Fibroblast of lung (primary cell): ENCODE data around the gene ZNF638. TPM values are rescaled to one million over a fixed set of nuclear protein-coding genes. Genes with fewer than 3 reads are reported as not detected.

ENCODE experiments used
- DNase-seq, 2 donors: peaks; one replicate each; pipeline versions ENCODE4 v3.0.0 to v3.0.0-alpha.2; 2010; ENCODE audit warnings: low read depth in 2 of 2
- H2AFZ ChIP-seq: 2 replicates; pipeline ENCODE4 v1.5.1; 2012; ENCODE audit warnings: low read length, control low read depth, inconsistent platforms
- H3K27ac ChIP-seq: 2 replicates; pipeline ENCODE4 v1.5.1; 2011; ENCODE audit warnings: low read length, control low read depth; ENCODE audit not compliant: insufficient read depth
- H3K27me3 ChIP-seq: 2 replicates; pipeline ENCODE4 v1.5.1; 2011; ENCODE audit warnings: mild to moderate bottlenecking, low read length; ENCODE audit not compliant: control insufficient read depth, insufficient read depth
- H3K36me3 ChIP-seq: 2 replicates; pipeline ENCODE4 v1.5.1; 2011; ENCODE audit warnings: low read length; ENCODE audit not compliant: control insufficient read depth, insufficient read depth
- H3K4me1 ChIP-seq: 2 replicates; pipeline ENCODE4 v1.5.1; 2011; ENCODE audit warnings: low read length; ENCODE audit not compliant: control insufficient read depth, insufficient read depth; ENCODE audit errors: extremely low read depth
- H3K4me2 ChIP-seq: 2 replicates; pipeline ENCODE4 v1.5.1; 2011; ENCODE audit warnings: low read length, control low read depth; ENCODE audit not compliant: insufficient read depth; ENCODE audit errors: extremely low read depth
- H3K4me3 ChIP-seq, 4 experiments: fragments of 200-600 bp in 1 of 4; sonication (generic) in 1 of 4; replicated peaks in 1 of 4; 2 replicates each; pipeline ENCODE4 v1.5.1; 2011 to 2016; ENCODE audit warnings: low read length in 4 of 4, low read depth in 3 of 4, mild to moderate bottlenecking in 3 of 4, control low read depth in 2 of 4, inconsistent platforms in 1 of 4, mixed read lengths in 1 of 4; ENCODE audit not compliant: insufficient read depth in 1 of 4; ENCODE audit errors: control extremely low read depth in 1 of 4
- H3K79me2 ChIP-seq: 2 replicates; pipeline ENCODE4 v1.5.1; 2012; ENCODE audit warnings: mild to moderate bottlenecking, low read length, inconsistent platforms; ENCODE audit not compliant: control insufficient read depth, insufficient read depth
- H3K9ac ChIP-seq: 2 replicates; pipeline ENCODE4 v1.5.1; 2011; ENCODE audit warnings: mild to moderate bottlenecking, low read length, control low read depth; ENCODE audit not compliant: insufficient read depth
- H3K9me3 ChIP-seq: 2 replicates; pipeline ENCODE4 v1.5.1; 2012; ENCODE audit warnings: low read depth, low read length; ENCODE audit not compliant: control insufficient read depth, insufficient read depth
- H4K20me1 ChIP-seq: 2 replicates; pipeline ENCODE4 v1.5.1; 2011; ENCODE audit warnings: low read length; ENCODE audit not compliant: control insufficient read depth, insufficient read depth; ENCODE audit errors: extremely low read depth
- EZH2 ChIP-seq: IDR thresholded peaks from 2 replicates; pipeline ENCODE4 v1.5.1; 2012; ENCODE audit warnings: low read length, control low read depth, mild to moderate bottlenecking; ENCODE audit errors: missing control alignments
- polyA plus RNA-seq, 2 donors: library from polyadenylated mRNA; depleted of rRNA in 1 of 2; stranded (reverse) in 1 of 2; unstranded in 1 of 2; fragments of >200 nt; gene quantifications; 2 replicates each; pipeline ENCODE4 v1.2.1, GENCODE V29; 2011 to 2012; ENCODE audit warnings: missing spikeins in 1 of 2
- total RNA-seq: library from RNA; depleted of rRNA; stranded (reverse); fragments of >200 nt; gene quantifications from 2 replicates; pipeline ENCODE4 v1.2.1, GENCODE V29; 2014
- TF ChIP-seq, protein P1 (sequence below), 2 donors: IDR thresholded peaks in 1 of 2; conservative IDR thresholded peaks in 1 of 2; 1 replicate in 1 of 2; 2 replicates in 1 of 2; pipeline ENCODE4 v1.5.1; 2011 to 2012; ENCODE audit warnings: low read length in 2 of 2, control low read depth in 1 of 2, inconsistent platforms in 1 of 2, low read depth in 1 of 2, mild to moderate bottlenecking in 1 of 2

Gene ZNF638
- total and polyA plus RNA-seq, 2 donors (not counting 1 experiment from before 2014, with no cell fraction given): 63.8 to 190 TPM

DNA sequence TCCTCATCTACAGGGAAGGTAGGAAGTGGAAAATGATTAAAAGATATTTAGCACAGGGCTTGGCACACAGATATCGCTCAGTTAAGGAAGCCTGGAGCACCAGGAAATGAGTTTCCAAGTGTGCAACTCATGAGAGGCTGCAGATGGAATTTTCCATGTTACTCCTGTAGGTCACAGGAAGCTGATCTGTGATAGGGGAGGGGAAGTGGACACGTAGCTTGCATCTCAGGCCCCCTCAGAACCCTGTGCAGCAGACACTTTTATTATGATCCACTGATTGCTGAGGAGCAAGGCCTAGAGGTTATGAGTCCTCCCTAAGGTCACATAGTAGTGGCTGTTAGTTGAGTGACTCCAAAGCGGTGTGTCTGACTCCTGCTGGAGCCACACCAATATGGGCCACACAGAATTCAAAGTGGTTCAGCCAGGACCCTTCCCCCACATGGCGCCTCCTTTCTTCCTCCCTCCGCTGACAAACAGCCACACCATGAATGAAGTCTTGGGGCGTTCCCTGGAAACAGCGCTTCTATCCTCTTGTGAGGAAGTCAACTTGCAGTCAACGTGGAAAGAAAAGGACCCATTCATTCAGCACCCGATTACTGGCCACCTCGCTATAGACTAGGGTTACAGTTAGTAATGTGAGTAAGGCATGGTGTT lies 143.3 kb downstream of the ZNF638 start:
- Histone ChIP-seq H3K4me2 (no peak overlapping the region), H2AFZ (no peak overlapping the region), H3K27ac (no peak overlapping the region), H3K36me3 (no peaks in the 10 kb centered on the region), H3K27me3 (peaks cover 3% of the 10 kb centered on the region), H3K4me1 (peaks cover 2% of the 10 kb centered on the region), H4K20me1 (no peaks in the 10 kb centered on the region), H3K9me3 (no peaks in the 10 kb centered on the region), H3K9ac (no peak overlapping the region), H3K4me3 (no peak overlapping the region), H3K79me2 (no peaks in the 10 kb centered on the region)
- TF ChIP-seq, protein P1, sequence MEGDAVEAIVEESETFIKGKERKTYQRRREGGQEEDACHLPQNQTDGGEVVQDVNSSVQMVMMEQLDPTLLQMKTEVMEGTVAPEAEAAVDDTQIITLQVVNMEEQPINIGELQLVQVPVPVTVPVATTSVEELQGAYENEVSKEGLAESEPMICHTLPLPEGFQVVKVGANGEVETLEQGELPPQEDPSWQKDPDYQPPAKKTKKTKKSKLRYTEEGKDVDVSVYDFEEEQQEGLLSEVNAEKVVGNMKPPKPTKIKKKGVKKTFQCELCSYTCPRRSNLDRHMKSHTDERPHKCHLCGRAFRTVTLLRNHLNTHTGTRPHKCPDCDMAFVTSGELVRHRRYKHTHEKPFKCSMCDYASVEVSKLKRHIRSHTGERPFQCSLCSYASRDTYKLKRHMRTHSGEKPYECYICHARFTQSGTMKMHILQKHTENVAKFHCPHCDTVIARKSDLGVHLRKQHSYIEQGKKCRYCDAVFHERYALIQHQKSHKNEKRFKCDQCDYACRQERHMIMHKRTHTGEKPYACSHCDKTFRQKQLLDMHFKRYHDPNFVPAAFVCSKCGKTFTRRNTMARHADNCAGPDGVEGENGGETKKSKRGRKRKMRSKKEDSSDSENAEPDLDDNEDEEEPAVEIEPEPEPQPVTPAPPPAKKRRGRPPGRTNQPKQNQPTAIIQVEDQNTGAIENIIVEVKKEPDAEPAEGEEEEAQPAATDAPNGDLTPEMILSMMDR (conservative IDR thresholded peaks at IDR 0.05 in 1 of 2, IDR thresholded peaks at IDR 0.05 in 1 of 2; ENCODE audit: low read depth in 1 of 2, low read length in 2 of 2): no peak
- TF ChIP-seq EZH2: no peak
- DNase-seq: no peak

DNA sequence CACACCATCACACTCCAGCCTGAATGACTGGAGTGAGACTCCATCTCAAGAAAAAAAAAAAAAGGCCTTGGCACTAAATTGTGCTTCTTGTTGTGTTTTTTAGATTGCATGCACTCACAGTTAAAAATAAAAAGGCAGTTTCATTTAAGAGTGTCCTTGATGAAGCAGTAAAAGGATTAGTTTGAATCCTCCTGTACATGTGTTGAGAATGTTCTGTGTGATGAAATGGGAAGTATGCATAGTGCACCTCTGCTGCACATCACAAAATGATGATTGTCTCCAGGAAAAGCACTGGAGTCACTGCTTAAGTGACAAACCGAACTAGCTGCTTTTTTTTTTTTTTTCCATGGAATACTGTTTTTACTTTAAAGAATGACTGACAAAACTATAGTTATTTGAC lies 144.9 kb downstream of the ZNF638 start:
- Histone ChIP-seq H4K20me1 (no peaks in the 10 kb centered on the region), H3K4me1 (no peaks in the 10 kb centered on the region), H3K27me3 (peaks cover 6% of the 10 kb centered on the region), H3K9me3 (no peaks in the 10 kb centered on the region), H3K36me3 (no peaks in the 10 kb centered on the region), H3K9ac (no peak overlapping the region), H3K27ac (no peak overlapping the region), H3K79me2 (no peaks in the 10 kb centered on the region), H2AFZ (no peak overlapping the region), H3K4me3 (no peak overlapping the region), H3K4me2 (no peak overlapping the region)
- DNase-seq: no peak
- no peak for TF ChIP-seq EZH2
- TF ChIP-seq, protein P1 (conservative IDR thresholded peaks at IDR 0.05 in 1 of 2, IDR thresholded peaks at IDR 0.05 in 1 of 2; ENCODE audit: low read depth in 1 of 2, low read length in 2 of 2): no peak

DNA sequence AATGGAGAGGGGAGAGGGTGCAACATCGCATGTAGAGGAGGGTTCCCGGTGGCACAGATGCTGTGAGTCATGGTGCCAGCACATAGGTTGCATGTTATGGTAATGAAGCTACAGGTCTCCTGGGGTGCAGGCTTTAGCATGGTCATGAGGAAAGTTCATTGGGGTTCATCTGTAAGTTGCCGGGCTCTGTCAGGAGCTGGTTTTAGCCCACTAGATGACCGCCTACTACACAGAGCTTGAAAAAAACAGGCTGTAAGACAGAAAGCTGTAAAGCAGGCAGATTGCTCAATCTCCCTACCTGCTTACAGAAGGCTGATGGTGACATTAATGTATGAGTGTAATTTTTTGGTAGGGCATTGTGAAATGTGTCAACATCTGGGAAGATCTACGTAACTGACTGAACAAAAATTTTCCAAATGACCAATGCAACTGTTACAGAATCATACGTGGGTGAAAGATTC lies 145.7 kb downstream of the ZNF638 start:
- Histone ChIP-seq H3K4me2 (no peak overlapping the region), H3K9me3 (no peaks in the 10 kb centered on the region), H3K27me3 (peaks cover 6% of the 10 kb centered on the region), H4K20me1 (no peaks in the 10 kb centered on the region), H3K9ac (no peak overlapping the region), H3K79me2 (no peaks in the 10 kb centered on the region), H2AFZ (no peak overlapping the region), H3K36me3 (no peaks in the 10 kb centered on the region), H3K27ac (no peak overlapping the region), H3K4me1 (no peaks in the 10 kb centered on the region), H3K4me3 (no peak overlapping the region)
- no peak for DNase-seq
- TF ChIP-seq EZH2: no peak
- TF ChIP-seq, protein P1 (conservative IDR thresholded peaks at IDR 0.05 in 1 of 2, IDR thresholded peaks at IDR 0.05 in 1 of 2; ENCODE audit: low read depth in 1 of 2, low read length in 2 of 2): no peak
